Muscle layer of colon (tissue), 2 donors: ENCODE data around the gene ACSL6.

ENCODE experiments used
- H3K27ac ChIP-seq: one replicate; pipeline ENCODE4 v1.7.0; 2013; ENCODE audit warnings: low read depth, mild to moderate bottlenecking, low read length, moderate library complexity
- H3K27me3 ChIP-seq, 2 donors: one replicate each; pipeline ENCODE4 v1.7.0; 2013; ENCODE audit warnings: low read length in 2 of 2, mild to moderate bottlenecking in 2 of 2; ENCODE audit not compliant: insufficient read depth in 2 of 2, control insufficient read depth in 1 of 2
- H3K36me3 ChIP-seq: one replicate; pipeline ENCODE4 v1.7.0; 2013; ENCODE audit warnings: mild to moderate bottlenecking, low read length; ENCODE audit not compliant: insufficient read depth
- H3K4me1 ChIP-seq: one replicate; pipeline ENCODE4 v1.7.0; 2013; ENCODE audit warnings: mild to moderate bottlenecking, low read length; ENCODE audit not compliant: insufficient read depth
- H3K4me3 ChIP-seq, 2 donors: one replicate each; pipeline ENCODE4 v1.7.0; 2013; ENCODE audit warnings: low read length in 2 of 2, low read depth in 1 of 2, mild to moderate bottlenecking in 1 of 2, moderate library complexity in 1 of 2
- H3K9ac ChIP-seq: one replicate; pipeline ENCODE4 v1.7.0; 2013; ENCODE audit warnings: low read length
- H3K9me3 ChIP-seq: one replicate; pipeline ENCODE4 v1.7.0; 2013; ENCODE audit warnings: mild to moderate bottlenecking, low read length
- donor health status: abdominal sarcoma.
- donor health status: Adenocarcinoma of cecum.

Gene ACSL6

GRCh38 chr5:132011622-132012343 lies at the start of gene ACSL6:
ACSL6 (minus strand) TSS chr5:132011658; CDS start chr5:132011553, 105 bp downstream.
- no peaks in the 10 kb centered on the region for H3K36me3 ChIP-seq
- no peak within 1 kb of the TSS for H3K27ac ChIP-seq
- no peak within 1 kb of the TSS for H3K9ac ChIP-seq
- H3K4me1 ChIP-seq = peaks cover 5% of the 10 kb centered on the region
- H3K9me3 ChIP-seq = no peaks in the 10 kb centered on the region
- H3K27me3 ChIP-seq = peaks cover 6 to 21% of the 10 kb centered on the region in 2 donors
- H3K4me3 ChIP-seq = peak within 1 kb of the TSS; percentile 42 to 49

- no peaks in the 10 kb centered on the region for H3K36me3 ChIP-seq
- no peak within 1 kb of the TSS for H3K27ac ChIP-seq
- H3K9me3 ChIP-seq = no peaks in the 10 kb centered on the region
- H3K9ac ChIP-seq = no peak within 1 kb of the TSS
- no peaks in the 10 kb centered on the region for H3K27me3 ChIP-seq
- H3K4me1 ChIP-seq = no peaks in the 10 kb centered on the region
- no peak within 1 kb of the TSS for H3K4me3 ChIP-seq
Observed at GRCh38 chr5:132060501-132061161, 49.2 kb upstream of the ACSL6 start, which contains the start of gene IL3. IL3 (plus strand) TSS chr5:132060655; CDS start chr5:132060707, 52 bp downstream.

- H3K27me3 ChIP-seq = no peaks in the 10 kb centered on the region
- no peaks in the 10 kb centered on the region for H3K4me1 ChIP-seq
- H3K27ac ChIP-seq = no peak overlapping the region
- H3K36me3 ChIP-seq = no peaks in the 10 kb centered on the region
- H3K9ac ChIP-seq = no peak overlapping the region
- no peak overlapping the region for H3K4me3 ChIP-seq
- no peaks in the 10 kb centered on the region for H3K9me3 ChIP-seq
Observed at GRCh38 chr5:132059696-132060500, 48.4 kb upstream of the ACSL6 start.

GRCh38 chr5:132059043-132059695 lies 47.7 kb upstream of the ACSL6 start:
- Histone ChIP-seq H3K4me3 (no peak overlapping the region), H3K27ac (no peak overlapping the region), H3K4me1 (no peaks in the 10 kb centered on the region), H3K9me3 (no peaks in the 10 kb centered on the region), H3K9ac (no peak overlapping the region), H3K27me3 (no peaks in the 10 kb centered on the region), H3K36me3 (no peaks in the 10 kb centered on the region)

- no peak overlapping the region for H3K9ac ChIP-seq
- H3K36me3 ChIP-seq = no peaks in the 10 kb centered on the region
- H3K27me3 ChIP-seq = no peaks in the 10 kb centered on the region
- no peaks in the 10 kb centered on the region for H3K9me3 ChIP-seq
- no peak overlapping the region for H3K4me3 ChIP-seq
- H3K27ac ChIP-seq = no peak overlapping the region
- no peaks in the 10 kb centered on the region for H3K4me1 ChIP-seq
Observed at GRCh38 chr5:132058646-132059042, 47.2 kb upstream of the ACSL6 start.

GRCh38 chr5:132057498-132058255 lies 46.2 kb upstream of the ACSL6 start:
- Histone ChIP-seq H3K36me3 (no peaks in the 10 kb centered on the region), H3K9ac (no peak overlapping the region), H3K27me3 (no peaks in the 10 kb centered on the region), H3K27ac (no peak overlapping the region), H3K4me1 (no peaks in the 10 kb centered on the region), H3K9me3 (no peaks in the 10 kb centered on the region), H3K4me3 (no peak overlapping the region)

- H3K27me3 ChIP-seq = no peaks in the 10 kb centered on the region
- H3K27ac ChIP-seq = no peak overlapping the region
- no peak overlapping the region for H3K9ac ChIP-seq
- no peaks in the 10 kb centered on the region for H3K36me3 ChIP-seq
- no peak overlapping the region for H3K4me3 ChIP-seq
- H3K4me1 ChIP-seq = no peaks in the 10 kb centered on the region
- no peaks in the 10 kb centered on the region for H3K9me3 ChIP-seq
Observed at GRCh38 chr5:132056610-132057497, 45.4 kb upstream of the ACSL6 start.

- Histone ChIP-seq H3K9me3 (no peaks in the 10 kb centered on the region), H3K27me3 (no peaks in the 10 kb centered on the region), H3K4me3 (no peak overlapping the region), H3K36me3 (no peaks in the 10 kb centered on the region), H3K27ac (no peak overlapping the region), H3K9ac (no peak overlapping the region), H3K4me1 (no peaks in the 10 kb centered on the region)
Observed at GRCh38 chr5:132055808-132056609, 44.6 kb upstream of the ACSL6 start.

- no peak overlapping the region for H3K4me3 ChIP-seq
- H3K27me3 ChIP-seq = no peaks in the 10 kb centered on the region
- H3K9me3 ChIP-seq = no peaks in the 10 kb centered on the region
- no peaks in the 10 kb centered on the region for H3K36me3 ChIP-seq
- H3K9ac ChIP-seq = no peak overlapping the region
- no peaks in the 10 kb centered on the region for H3K4me1 ChIP-seq
- no peak overlapping the region for H3K27ac ChIP-seq
Observed at GRCh38 chr5:132055441-132055807, 44.0 kb upstream of the ACSL6 start.
